LNCAP (cell line): ENCODE results near the gene MYO7B.

ENCODE experiments used
- TF ChIP-seq, protein P1 (sequence below): fragments of 450-650 bp; IDR thresholded peaks from 2 replicates; pipeline ENCODE4 v1.5.1; 2017; ENCODE audit warnings: mild to moderate bottlenecking

Gene MYO7B

DNA sequence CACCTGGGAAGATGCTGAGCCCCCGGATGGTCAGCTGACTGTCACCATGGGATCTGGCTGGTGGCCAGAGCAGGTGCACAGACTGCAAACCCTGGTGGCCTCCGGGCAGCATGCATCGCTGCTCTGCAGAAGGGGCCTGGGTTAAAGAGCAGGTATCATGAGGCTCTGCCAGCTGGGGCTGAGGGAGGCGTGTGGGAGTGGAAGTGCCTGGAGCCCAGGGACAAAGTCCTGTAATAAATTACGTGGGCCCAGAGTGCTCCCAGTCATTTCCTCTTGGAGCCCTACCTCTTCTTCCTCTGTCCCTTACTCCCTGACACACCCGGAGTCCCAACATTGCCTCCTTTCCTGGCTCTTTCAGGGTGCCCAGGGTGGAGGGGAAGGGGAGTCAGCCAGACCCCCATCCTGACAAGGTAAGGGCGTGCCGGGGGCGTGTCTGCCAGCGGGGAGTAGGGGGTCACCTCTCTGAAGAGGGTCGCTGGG is at the start of gene MYO7B:
Gene MYO7B, plus strand, starts transcription at position 262 of the 480 bp plus-strand sequence. CDS start 24,040 bp downstream, outside the sequence.
- TF ChIP-seq, protein P1, sequence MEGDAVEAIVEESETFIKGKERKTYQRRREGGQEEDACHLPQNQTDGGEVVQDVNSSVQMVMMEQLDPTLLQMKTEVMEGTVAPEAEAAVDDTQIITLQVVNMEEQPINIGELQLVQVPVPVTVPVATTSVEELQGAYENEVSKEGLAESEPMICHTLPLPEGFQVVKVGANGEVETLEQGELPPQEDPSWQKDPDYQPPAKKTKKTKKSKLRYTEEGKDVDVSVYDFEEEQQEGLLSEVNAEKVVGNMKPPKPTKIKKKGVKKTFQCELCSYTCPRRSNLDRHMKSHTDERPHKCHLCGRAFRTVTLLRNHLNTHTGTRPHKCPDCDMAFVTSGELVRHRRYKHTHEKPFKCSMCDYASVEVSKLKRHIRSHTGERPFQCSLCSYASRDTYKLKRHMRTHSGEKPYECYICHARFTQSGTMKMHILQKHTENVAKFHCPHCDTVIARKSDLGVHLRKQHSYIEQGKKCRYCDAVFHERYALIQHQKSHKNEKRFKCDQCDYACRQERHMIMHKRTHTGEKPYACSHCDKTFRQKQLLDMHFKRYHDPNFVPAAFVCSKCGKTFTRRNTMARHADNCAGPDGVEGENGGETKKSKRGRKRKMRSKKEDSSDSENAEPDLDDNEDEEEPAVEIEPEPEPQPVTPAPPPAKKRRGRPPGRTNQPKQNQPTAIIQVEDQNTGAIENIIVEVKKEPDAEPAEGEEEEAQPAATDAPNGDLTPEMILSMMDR, result no peak

DNA sequence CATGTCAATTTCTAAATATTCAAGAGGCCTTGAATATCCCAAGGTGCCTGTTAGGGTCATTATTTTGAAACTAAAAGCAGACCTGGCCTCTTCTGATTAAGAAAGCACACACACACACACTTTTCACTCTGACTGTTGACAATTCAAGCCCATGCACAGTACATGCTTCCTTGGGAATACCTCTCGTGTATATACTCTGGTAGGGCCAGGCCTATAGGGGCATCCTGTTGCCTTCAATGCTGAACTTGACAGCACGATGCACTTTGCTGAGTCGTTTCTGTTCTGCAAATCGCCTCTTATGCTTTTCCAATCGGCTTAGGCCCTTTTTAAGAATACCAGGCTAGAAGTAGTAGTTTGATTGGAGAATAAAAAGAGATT is 49.8 kb upstream of the MYO7B start:
- TF ChIP-seq, protein P1, result no peak

DNA sequence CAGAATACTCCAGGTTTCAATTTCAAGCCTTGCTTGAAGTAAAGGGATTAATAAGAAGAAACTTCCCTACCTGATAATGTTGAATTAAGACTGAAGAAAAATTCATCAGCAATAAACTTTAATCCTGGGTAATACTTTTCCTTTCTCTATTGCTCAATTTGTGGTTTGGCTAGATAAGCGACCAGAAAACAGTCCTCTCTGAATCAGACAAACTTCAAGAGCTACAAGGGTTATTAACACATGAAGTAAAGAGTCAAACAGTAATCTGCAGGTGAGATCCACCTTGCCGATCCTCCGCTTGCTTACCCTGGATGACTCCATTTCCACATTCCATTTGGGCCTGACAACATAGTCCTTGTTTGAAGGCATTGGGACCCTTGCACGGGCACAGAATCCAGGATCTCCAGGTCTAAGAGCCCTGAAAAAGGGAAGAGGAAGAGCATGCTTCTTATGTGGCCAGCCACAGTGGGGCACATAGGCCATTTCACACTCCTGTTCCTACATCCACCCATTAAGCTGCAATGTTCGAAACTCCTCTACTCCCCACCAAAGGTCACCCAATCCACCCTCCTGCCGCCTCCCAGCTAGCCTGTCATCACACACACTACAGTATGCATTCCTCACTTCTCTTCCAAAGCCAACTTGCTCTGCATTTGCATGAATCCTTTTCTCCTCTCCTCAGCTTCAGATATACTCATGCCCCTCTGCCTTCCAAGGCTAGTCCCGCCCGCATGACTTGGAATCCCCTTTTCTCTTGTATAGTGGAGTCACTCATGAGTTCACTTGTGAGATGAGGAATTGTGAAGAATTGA is 49.0 kb upstream of the MYO7B start:
- TF ChIP-seq, protein P1, result no peak

DNA sequence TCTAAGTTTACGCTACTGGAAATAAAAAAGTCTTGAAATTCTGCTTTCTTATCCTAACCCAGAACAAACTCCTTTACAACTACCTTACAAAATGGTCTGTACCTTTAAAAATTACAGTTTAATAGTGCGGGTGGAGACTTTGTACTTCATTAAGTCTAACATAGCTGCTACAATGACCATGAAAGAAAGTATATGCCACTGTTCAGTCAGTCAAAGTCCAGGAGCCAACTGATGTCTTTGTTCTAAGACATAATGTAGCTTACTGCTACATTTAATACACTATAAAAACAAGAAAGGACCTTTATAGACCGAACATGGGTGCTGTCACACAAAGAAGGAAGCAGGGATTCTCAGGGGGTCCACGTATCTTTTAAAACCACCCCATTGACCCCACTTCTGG is 45.2 kb upstream of the MYO7B start:
- TF ChIP-seq, protein P1, result no peak

DNA sequence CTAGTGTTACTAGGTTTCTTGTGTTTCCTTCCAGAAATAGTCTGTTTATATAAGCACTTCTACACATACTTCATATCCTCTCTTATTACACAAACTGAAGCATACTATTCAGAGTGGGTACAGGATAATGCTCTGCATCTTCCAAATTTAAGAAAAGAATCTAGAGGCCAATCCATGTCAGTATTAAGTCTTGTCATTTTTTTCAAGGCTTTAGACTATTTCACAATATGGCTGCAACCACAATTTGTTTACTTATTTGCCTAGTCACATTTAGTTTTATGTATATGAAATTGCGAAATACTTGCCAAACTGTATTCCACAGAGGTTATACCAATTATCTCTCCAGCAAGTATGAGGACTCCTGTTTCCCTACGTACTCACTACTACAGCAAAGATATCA is 37.1 kb upstream of the MYO7B start:
- TF ChIP-seq, protein P1, result no peak

DNA sequence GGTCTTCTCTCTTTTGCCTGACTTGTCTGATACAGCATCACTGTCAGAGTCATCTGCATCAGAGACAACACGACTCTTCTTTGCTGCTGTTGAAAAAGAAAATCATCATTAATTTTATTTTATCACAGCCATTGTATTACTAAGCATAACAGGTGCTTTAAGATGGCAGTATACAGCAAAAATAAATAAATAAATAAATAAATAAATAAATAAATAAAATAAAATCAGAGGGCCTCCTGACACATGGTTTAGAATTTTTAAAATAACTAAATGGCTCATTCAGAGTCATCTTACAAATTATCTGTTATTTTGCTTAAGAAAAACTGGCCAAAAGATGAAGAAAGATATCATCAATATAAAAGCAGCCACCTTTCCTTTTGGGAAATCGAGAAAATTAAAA is 32.0 kb upstream of the MYO7B start:
- TF ChIP-seq, protein P1, result no peak

DNA sequence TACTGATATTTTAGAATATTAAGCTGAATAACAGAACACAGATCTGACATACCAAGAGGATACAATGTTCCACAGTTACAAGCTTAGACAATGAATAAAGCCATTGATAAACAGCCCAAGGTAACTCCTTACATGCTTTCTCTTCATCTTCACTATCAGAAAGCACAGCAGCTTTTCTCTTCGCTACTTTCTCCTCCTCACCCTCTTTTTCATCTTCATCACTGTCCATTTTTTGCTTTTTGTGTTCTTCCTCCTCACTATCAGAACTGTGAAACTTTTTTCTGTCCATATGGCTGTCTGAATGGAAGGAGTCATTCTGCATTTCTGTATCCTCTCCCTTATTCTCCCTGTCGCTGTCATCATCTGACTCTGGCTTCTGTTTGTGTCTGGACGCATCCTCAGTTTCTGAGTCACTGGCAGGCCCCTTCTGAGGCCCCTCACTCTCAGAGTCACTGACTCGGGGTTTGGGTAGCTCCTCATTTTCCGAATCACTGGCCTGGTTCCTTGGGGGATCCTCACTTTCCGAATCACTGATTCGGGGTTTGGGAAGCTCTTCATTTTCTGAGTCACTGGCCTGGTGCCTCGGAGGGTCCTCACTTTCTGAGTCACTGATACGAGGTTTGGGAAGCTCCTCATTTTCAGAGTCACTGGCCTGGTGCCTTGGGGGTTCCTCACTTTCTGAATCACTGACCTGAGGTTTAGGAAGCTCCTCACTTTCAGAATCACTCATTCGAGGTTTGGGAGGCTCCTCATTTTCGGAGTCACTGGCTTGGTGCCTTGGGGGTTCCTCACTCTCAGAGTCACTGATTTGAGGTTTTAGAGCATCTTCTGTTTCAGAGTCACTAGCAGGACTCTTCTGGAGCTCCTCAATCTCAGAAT is 30.7 kb upstream of the MYO7B start:
- TF ChIP-seq, protein P1, result no peak
